HepG2 (cell line): Measurements from ENCODE around the gene ZBTB4. TPM values are rescaled to one million over a fixed set of nuclear protein-coding genes. Genes with fewer than 3 reads are reported as not detected.
A peak's percentile ranks its signal among the peaks of the same experiment; 100 is the strongest.

Experiments used
- ATAC-seq: fragments of 200-7000 bp; cut with Tn5 transposase; 3 replicates; pipeline ENCODE4 v1.9.1; 2020; ENCODE audit warnings: mild to moderate bottlenecking, moderate library complexity
- BruUV-seq: library from RNA; stranded (reverse); fragments of 400-500 nt; replicated peaks from 2 replicates; lab custom pipeline; 2021; lab: Mats Ljungman, UMichigan
- CTCF ChIA-PET: fragments of 300-600 bp; formaldehyde crosslinking; extraction: SDS; loops from one replicate; lab custom pipeline; 2021; ENCODE audit warnings: low total read pairs, inconsistent platforms, low intra/inter-chr PET ratio; lab: Yijun Ruan, JAX
- POLR2A ChIA-PET: fragments of 350-600 bp; sonication (Branson Sonifier 250); formaldehyde crosslinking; loops from one replicate; lab custom pipeline; 2020; ENCODE audit warnings: antibody characterized with exemption, inconsistent platforms; lab: Yijun Ruan, JAX
- DNase-seq: peaks from one replicate; pipeline ENCODE4 v3.0.0-alpha.2; 2015; ENCODE audit warnings: low spot score
- FAIRE-seq: peaks from 3 replicates; lab custom pipeline; 2011; peaks lifted over from hg19 to GRCh38; lab: Jason Lieb, UNC
- H2AFZ ChIP-seq: one replicate; pipeline ENCODE4 v1.6.1; 2011; ENCODE audit warnings: low read length, inconsistent platforms
- H3K27ac ChIP-seq: fragments of 300-600 bp; 3 replicates; pipeline ENCODE4 v1.8.0; 2011; ENCODE audit warnings: mixed run types, mild to moderate bottlenecking, mixed read lengths, low read length, inconsistent platforms; ENCODE audit not compliant: insufficient read depth; ENCODE audit errors: extremely low read length
- H3K27me3 ChIP-seq, 2 experiments: fragments of 200-600 bp in 1 of 2; 2 replicates in 1 of 2; 3 replicates in 1 of 2; pipeline versions ENCODE4 v1.6.0 to v1.8.0; 2011; ENCODE audit warnings: low read length in 2 of 2, mild to moderate bottlenecking in 2 of 2, moderate library complexity in 2 of 2, inconsistent platforms in 1 of 2; ENCODE audit not compliant: insufficient read depth in 2 of 2, control insufficient read depth in 1 of 2
- H3K36me3 ChIP-seq, 2 experiments: fragments of 200-600 bp in 1 of 2; replicated peaks in 1 of 2; 2 replicates in 1 of 2; 3 replicates in 1 of 2; pipeline versions ENCODE4 v1.5.1 to v1.8.0; 2011; ENCODE audit warnings: low read length in 2 of 2, inconsistent platforms in 1 of 2; ENCODE audit not compliant: insufficient read depth in 2 of 2, control insufficient read depth in 1 of 2
- H3K4me1 ChIP-seq: 2 replicates; pipeline ENCODE4 v1.5.1; 2012; ENCODE audit warnings: low read length, inconsistent platforms; ENCODE audit not compliant: insufficient read depth
- H3K4me2 ChIP-seq: 2 replicates; pipeline ENCODE4 v1.6.0; 2011; ENCODE audit warnings: low read depth, low read length, inconsistent platforms
- H3K4me3 ChIP-seq, 3 experiments: fragments of 200-600 bp in 1 of 3; sonication (generic), shearing (Covaris generic) in 1 of 3; replicated peaks in 1 of 3; 2 replicates each; pipeline ENCODE4 v1.5.1; 2011 to 2016; ENCODE audit warnings: low read length in 3 of 3, inconsistent platforms in 2 of 3, low read depth in 2 of 3, mild to moderate bottlenecking in 2 of 3, control low read depth in 1 of 3, mixed read lengths in 1 of 3; ENCODE audit not compliant: insufficient read depth in 1 of 3
- H3K79me2 ChIP-seq: one replicate; pipeline ENCODE4 v1.6.1; 2011; ENCODE audit warnings: low read length, inconsistent platforms; ENCODE audit not compliant: insufficient read depth
- H3K9ac ChIP-seq: 2 replicates; pipeline ENCODE4 v1.6.0; 2011; ENCODE audit warnings: mild to moderate bottlenecking, low read depth, low read length, inconsistent platforms; ENCODE audit not compliant: insufficient read depth
- H3K9me3 ChIP-seq: 2 replicates; pipeline ENCODE4 v1.5.1; 2012; ENCODE audit warnings: mild to moderate bottlenecking, low read length
- H4K20me1 ChIP-seq: 2 replicates; pipeline ENCODE4 v1.6.0; 2011; ENCODE audit warnings: inconsistent platforms, mild to moderate bottlenecking, low read length, moderate library complexity; ENCODE audit not compliant: insufficient read depth
- MED1 ChIP-seq: sonication (generic); formaldehyde crosslinking; IDR thresholded peaks from 2 replicates; pipeline ENCODE4 v1.4.0; 2020; ENCODE audit warnings: missing genetic modification reagents
- NPAS2 ChIP-seq: sonication (generic); formaldehyde crosslinking; IDR thresholded peaks from 2 replicates; pipeline ENCODE4 v1.8.0; 2022; ENCODE audit warnings: mild to moderate bottlenecking, missing genetic modification reagents, borderline replicate concordance
- RAD51 ChIP-seq: fragments of 450-650 bp; IDR thresholded peaks from 2 replicates; pipeline ENCODE4 v1.6.1; 2016; ENCODE audit warnings: borderline replicate concordance
- SOX5 ChIP-seq: IDR thresholded peaks from 2 replicates; pipeline ENCODE4 v1.6.1; 2016; ENCODE audit warnings: borderline replicate concordance
- TBX2 ChIP-seq: sonication (generic); formaldehyde crosslinking; IDR thresholded peaks from 2 replicates; pipeline ENCODE4 v1.5.0; 2020; ENCODE audit warnings: missing genetic modification reagents, mild to moderate bottlenecking, borderline replicate concordance
- THYN1 ChIP-seq: sonication (generic); formaldehyde crosslinking; IDR thresholded peaks from 2 replicates; pipeline ENCODE4 v1.8.1; 2023; ENCODE audit warnings: low read depth, mild to moderate bottlenecking, moderate library complexity, missing genetic modification reagents, borderline replicate concordance
- ZNF563 ChIP-seq: sonication (generic); formaldehyde crosslinking; IDR thresholded peaks from 2 replicates; pipeline ENCODE4 v1.8.0; 2022; ENCODE audit warnings: mild to moderate bottlenecking, moderate library complexity, missing genetic modification reagents
- ZNF780A ChIP-seq: sonication (generic); formaldehyde crosslinking; IDR thresholded peaks from 2 replicates; pipeline ENCODE4 v1.8.0; 2022; ENCODE audit warnings: mild to moderate bottlenecking, missing genetic modification reagents, moderate library complexity
- ZNF790 ChIP-seq: sonication (generic); formaldehyde crosslinking; IDR thresholded peaks from 2 replicates; pipeline ENCODE4 v1.8.0; 2022; ENCODE audit warnings: missing genetic modification reagents, mild to moderate bottlenecking, borderline replicate concordance
- ZNF83 ChIP-seq: sonication (generic); formaldehyde crosslinking; IDR thresholded peaks from 2 replicates; pipeline ENCODE4 v1.4.0; 2020; ENCODE audit warnings: missing genetic modification reagents, mild to moderate bottlenecking, borderline replicate concordance
- ZSCAN9 ChIP-seq: IDR thresholded peaks from 2 replicates; pipeline ENCODE4 v1.6.1; 2016; ENCODE audit warnings: borderline replicate concordance
- WGBS: methylation state at CpG from one replicate; pipeline ENCODE4 v1.1.6; 2017; ENCODE audit warnings: low lambda C conversion rate; 5-methylcytosine and 5-hydroxymethylcytosine counted together
- in situ Hi-C: cut with HindIII; loops from 2 replicates; pipeline ENCODE4 v1.10.0; 2017; ENCODE audit warnings: low pct_unique_long_range_greater_than_20kb; ENCODE audit not compliant: extremely low pct_ligation_motif_present
- intact Hi-C: fragments of 100-400 bp; cut with micrococcal nuclease; formaldehyde crosslinking; loops from one replicate; pipeline ENCODE4 v1.10.0; 2022; ENCODE audit not compliant: unreplicated experiment
- polyA plus RNA-seq, 8 experiments: library from polyadenylated mRNA; depleted of rRNA in 3 of 8; stranded (reverse) in 7 of 8; unstranded in 1 of 8; fragments of >200 nt; fragmentation: Illumina TruSeq in 4 of 8; extraction: Trizol in 4 of 8; gene quantifications; 2 replicates each; pipeline versions ENCODE4 v1.2.1 to v1.2.3, GENCODE V29; 2011 to 2016; ENCODE audit warnings: low read depth in 4 of 8, missing spikeins in 1 of 8, mixed read lengths in 1 of 8; ENCODE audit not compliant: insufficient read depth in 1 of 8
- total RNA-seq, 5 experiments: library from RNA; depleted of rRNA; stranded (reverse); fragments of >200 nt; fragmentation: Illumina TruSeq; extraction: Trizol; gene quantifications; 2 replicates each; pipeline ENCODE4 v1.2.3, GENCODE V29; 2016; ENCODE audit warnings: low read depth in 1 of 5
- TF ChIP-seq, protein P1 (sequence below): sonication (generic); formaldehyde crosslinking; IDR thresholded peaks from 2 replicates; pipeline ENCODE4 v1.4.0; 2020; ENCODE audit warnings: missing genetic modification reagents
- TF ChIP-seq, protein P2 (sequence below): sonication (generic); formaldehyde crosslinking; IDR thresholded peaks from 2 replicates; pipeline ENCODE4 v1.4.0; 2020; ENCODE audit warnings: missing genetic modification reagents
- TF ChIP-seq, protein P3 (sequence below): sonication (generic); formaldehyde crosslinking; IDR thresholded peaks from 2 replicates; pipeline ENCODE4 v1.4.0; 2020; ENCODE audit warnings: mild to moderate bottlenecking, missing genetic modification reagents
- TF ChIP-seq, protein P4 (sequence below): sonication (generic); formaldehyde crosslinking; conservative IDR thresholded peaks from 2 replicates; pipeline ENCODE4 v1.8.0; 2022; ENCODE audit warnings: missing genetic modification reagents

Gene ZBTB4
- total and polyA plus RNA-seq, 2 of the 13 experiments (the other 11 are each of a cell fraction or from before 2014, with no cell fraction given) = 4.3 to 7.4 TPM

DNA sequence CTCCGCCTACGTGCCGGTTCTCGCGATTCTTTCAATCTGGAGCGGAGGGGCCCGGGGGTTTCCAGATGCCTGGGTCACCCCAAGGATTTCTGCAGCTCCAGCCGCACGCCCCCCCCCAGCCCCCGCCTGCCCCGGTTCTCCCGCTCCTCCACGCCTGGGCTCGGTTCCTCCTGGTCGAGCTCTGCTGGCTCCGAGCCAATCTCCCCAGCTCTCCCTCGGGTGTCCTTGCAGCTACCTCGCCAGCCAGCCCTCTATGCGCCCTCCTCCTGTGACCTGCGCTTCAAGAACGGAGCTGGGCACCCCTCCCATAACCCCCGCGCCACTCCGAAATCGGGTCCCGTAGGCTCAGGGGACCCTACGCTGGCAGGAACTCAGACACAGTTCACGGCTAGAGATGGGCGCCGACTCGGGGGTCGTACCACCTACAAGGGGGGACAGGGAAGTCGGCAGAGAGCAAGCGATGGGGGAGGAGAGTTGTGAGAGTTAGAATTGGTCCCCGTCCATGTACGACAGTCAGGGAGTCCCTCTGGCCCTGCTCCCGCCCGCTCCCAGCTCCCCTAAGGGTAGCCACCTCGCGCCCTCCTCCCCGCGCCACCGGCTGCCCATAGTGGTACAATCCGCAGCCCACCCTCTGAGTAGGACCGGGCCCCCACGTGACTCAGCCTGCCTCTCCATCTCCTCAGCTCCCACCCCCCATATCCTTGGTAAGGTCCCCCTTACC, 39.2 kb downstream of the ZBTB4 start:
- POLR2A ChIA-PET = interaction anchor here (0.5 to 2.8 kb wide), 8 partner anchors 37 to 262 kb away, joined by 3 to 21 read pairs (median 4); partner anchors contain the start of genes NEURL4, PLSCR3, TMEM256 and ZBTB4
- no TSS peak for BruUV-seq
- Histone ChIP-seq H3K9me3 (no peaks in the 10 kb centered on the region), H4K20me1 (no peaks in the 10 kb centered on the region), H3K4me2 (peak overlapping the region; percentile 94), H3K27ac (peak overlapping the region; percentile 29), H2AFZ (no peak overlapping the region), H3K36me3 (no peaks in the 10 kb centered on the region), H3K9ac (peak overlapping the region; percentile 68), H3K4me3 (peak overlapping the region; percentile 60 to 80 (median 73)), H3K4me1 (peaks cover 57% of the 10 kb centered on the region), H3K27me3 (peaks cover 6 to 27% of the 10 kb centered on the region in 2 experiments; a peak in 4 of 5 replicates), H3K79me2 (no peaks in the 10 kb centered on the region)
- FAIRE-seq = no peak
- peak; percentile 13 for ATAC-seq
- in situ Hi-C loops (no loop called here), intact Hi-C loops (no loop called here)
- CTCF ChIA-PET = interaction anchor here (0.6 kb wide), 1 partner anchor 121 kb away, joined by 3 read pairs; no protein-coding TSS in a partner anchor
- WGBS = 8% methylated on average over 27 of the region's 46 CpGs
- no peak for DNase-seq
- no peak for TF ChIP-seq ZNF563
- no peak for TF ChIP-seq THYN1
- no peak for TF ChIP-seq RAD51
- TF ChIP-seq, protein P1, sequence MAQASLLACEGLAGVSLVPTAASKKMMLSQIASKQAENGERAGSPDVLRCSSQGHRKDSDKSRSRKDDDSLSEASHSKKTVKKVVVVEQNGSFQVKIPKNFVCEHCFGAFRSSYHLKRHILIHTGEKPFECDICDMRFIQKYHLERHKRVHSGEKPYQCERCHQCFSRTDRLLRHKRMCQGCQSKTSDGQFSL (CRISPR knock-in tag) = no peak
- TF ChIP-seq ZNF83 (CRISPR knock-in tag) = no peak
- TF ChIP-seq, protein P2, sequence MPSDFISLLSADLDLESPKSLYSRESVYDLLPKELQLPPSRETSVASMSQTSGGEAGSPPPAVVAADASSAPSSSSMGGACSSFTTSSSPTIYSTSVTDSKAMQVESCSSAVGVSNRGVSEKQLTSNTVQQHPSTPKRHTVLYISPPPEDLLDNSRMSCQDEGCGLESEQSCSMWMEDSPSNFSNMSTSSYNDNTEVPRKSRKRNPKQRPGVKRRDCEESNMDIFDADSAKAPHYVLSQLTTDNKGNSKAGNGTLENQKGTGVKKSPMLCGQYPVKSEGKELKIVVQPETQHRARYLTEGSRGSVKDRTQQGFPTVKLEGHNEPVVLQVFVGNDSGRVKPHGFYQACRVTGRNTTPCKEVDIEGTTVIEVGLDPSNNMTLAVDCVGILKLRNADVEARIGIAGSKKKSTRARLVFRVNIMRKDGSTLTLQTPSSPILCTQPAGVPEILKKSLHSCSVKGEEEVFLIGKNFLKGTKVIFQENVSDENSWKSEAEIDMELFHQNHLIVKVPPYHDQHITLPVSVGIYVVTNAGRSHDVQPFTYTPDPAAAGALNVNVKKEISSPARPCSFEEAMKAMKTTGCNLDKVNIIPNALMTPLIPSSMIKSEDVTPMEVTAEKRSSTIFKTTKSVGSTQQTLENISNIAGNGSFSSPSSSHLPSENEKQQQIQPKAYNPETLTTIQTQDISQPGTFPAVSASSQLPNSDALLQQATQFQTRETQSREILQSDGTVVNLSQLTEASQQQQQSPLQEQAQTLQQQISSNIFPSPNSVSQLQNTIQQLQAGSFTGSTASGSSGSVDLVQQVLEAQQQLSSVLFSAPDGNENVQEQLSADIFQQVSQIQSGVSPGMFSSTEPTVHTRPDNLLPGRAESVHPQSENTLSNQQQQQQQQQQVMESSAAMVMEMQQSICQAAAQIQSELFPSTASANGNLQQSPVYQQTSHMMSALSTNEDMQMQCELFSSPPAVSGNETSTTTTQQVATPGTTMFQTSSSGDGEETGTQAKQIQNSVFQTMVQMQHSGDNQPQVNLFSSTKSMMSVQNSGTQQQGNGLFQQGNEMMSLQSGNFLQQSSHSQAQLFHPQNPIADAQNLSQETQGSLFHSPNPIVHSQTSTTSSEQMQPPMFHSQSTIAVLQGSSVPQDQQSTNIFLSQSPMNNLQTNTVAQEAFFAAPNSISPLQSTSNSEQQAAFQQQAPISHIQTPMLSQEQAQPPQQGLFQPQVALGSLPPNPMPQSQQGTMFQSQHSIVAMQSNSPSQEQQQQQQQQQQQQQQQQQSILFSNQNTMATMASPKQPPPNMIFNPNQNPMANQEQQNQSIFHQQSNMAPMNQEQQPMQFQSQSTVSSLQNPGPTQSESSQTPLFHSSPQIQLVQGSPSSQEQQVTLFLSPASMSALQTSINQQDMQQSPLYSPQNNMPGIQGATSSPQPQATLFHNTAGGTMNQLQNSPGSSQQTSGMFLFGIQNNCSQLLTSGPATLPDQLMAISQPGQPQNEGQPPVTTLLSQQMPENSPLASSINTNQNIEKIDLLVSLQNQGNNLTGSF = no peak
- TF ChIP-seq SOX5 (CRISPR knock-in tag) = no peak
- no peak; the same call in 1 of the 2 replicates for TF ChIP-seq TBX2
- no peak for TF ChIP-seq ZNF790
- no peak for TF ChIP-seq MED1 (CRISPR knock-in tag)
- TF ChIP-seq NPAS2 (CRISPR knock-in tag) = no peak
- TF ChIP-seq, protein P3, sequence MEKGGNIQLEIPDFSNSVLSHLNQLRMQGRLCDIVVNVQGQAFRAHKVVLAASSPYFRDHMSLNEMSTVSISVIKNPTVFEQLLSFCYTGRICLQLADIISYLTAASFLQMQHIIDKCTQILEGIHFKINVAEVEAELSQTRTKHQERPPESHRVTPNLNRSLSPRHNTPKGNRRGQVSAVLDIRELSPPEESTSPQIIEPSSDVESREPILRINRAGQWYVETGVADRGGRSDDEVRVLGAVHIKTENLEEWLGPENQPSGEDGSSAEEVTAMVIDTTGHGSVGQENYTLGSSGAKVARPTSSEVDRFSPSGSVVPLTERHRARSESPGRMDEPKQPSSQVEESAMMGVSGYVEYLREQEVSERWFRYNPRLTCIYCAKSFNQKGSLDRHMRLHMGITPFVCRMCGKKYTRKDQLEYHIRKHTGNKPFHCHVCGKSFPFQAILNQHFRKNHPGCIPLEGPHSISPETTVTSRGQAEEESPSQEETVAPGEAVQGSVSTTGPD (CRISPR knock-in tag) = no peak
- TF ChIP-seq ZSCAN9 (CRISPR knock-in tag) = no peak
- TF ChIP-seq ZNF780A (CRISPR knock-in tag) = no peak
- TF ChIP-seq, protein P4, sequence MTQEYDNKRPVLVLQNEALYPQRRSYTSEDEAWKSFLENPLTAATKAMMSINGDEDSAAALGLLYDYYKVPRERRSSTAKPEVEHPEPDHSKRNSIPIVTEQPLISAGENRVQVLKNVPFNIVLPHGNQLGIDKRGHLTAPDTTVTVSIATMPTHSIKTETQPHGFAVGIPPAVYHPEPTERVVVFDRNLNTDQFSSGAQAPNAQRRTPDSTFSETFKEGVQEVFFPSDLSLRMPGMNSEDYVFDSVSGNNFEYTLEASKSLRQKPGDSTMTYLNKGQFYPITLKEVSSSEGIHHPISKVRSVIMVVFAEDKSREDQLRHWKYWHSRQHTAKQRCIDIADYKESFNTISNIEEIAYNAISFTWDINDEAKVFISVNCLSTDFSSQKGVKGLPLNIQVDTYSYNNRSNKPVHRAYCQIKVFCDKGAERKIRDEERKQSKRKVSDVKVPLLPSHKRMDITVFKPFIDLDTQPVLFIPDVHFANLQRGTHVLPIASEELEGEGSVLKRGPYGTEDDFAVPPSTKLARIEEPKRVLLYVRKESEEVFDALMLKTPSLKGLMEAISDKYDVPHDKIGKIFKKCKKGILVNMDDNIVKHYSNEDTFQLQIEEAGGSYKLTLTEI = no peak
